T-helper 2 cell (primary cell): Measurements from ENCODE around the gene RAB25.

ENCODE experiments used
- DNase-seq, 5 experiments: peaks; one replicate each; pipeline versions ENCODE4 v3.0.0 to v3.0.0-alpha.2; 2012 to 2022

RAB25 gene

DNA sequence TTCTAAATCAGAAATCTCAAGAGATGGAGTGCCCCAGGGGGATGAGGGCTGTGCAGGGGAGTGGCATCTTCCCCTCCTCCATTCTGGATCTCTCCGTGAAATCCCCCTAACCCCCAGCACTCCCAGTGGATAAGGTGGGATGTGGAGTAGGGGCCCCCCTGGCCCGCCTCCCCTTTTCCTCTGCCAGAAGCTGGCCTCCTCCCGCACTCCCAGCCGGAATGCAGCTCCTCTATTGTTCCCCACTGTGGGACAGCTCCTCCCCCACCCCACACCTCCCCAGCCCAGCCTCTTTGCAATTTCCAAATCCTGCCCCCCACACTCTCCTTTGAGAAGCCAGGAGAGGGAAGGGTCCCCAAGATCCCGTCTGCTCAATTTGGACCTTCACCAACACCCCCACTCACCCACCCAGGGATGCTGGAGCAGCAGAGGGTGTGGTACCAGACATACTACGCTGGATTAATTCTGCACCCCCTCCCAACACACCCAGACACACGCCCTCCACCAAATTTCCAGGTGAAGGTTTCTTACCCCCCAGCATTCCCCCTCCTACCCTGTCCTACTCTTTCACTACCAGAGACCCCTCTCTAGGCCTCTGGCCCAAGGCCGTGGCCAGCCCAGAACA lies 19.4 kb downstream of the RAB25 start:
- no peak for DNase-seq

DNA sequence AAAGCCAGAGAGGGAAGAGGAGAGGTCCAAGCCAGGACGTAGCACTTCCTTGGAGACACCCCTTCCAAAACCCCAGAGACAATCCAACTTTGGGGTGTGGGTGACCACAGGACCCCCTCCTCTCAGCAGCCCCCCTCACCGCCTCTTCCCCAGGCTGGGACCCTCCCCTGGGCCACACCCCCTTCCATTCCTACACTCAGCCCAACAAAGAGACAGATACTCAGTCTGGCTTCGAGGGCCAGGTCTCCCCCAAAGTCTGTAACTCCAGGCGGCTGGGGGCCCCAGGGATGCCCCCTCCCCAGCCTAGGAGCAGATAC lies 19.9 kb downstream of the RAB25 start:
- DNase-seq = no peak

DNA sequence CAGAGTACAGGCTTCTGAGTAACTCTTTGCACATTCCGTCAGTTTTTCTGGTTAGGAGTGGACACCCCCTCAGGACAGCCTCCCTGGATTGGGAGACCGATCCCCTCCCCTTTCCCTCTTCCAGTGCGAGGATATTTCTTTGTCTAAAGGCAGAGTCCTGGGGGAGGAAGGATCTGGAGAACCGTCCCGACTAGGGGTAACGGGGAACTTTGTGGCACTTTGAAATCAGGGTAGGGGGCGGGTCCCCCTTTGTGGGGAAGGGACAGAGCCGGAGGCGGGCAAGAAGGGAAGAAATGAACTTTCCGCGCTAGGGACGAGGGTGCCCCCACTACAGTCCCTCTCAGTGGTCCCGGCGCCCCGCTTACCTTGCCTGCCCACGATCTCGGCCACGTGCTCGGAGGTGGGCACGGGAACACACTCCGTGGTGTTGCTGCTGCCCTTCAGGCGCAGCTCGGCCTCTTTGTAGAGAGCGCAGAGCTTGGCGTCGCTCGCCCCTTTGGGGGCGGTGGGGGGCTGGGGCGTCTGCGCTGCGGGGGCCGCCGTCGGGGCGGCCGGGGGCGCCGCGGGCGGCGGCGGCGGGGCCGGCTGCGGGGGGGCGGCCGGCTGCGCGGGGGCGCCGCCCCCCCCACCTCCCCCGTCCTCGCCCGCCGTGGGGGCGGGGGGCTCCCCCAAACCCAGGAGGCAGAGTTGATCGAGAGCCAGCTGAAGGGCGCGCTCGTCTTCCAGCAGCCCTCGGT lies 20.4 kb downstream of the RAB25 start:
- DNase-seq = no peak

DNA sequence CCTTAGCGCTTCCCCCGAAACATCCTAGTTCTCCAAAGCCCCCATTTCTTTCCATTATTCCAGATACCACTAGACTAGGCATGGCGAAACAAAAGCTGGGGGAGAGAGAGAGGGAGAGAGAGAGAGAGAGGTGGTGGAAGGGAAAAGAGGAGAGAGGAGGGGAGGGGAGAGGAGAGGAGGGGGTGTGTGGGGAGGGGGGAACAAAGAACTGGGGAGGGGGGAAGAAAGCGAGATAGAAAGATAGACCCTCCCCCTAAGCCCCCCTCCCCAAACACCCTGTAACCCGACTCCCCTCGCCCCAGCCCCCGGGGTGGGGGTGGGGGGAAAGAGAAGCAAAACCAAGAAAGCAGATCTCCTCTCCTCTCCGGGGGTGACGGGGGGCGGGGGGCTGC lies 21.0 kb downstream of the RAB25 start:
- no peak for DNase-seq

DNA sequence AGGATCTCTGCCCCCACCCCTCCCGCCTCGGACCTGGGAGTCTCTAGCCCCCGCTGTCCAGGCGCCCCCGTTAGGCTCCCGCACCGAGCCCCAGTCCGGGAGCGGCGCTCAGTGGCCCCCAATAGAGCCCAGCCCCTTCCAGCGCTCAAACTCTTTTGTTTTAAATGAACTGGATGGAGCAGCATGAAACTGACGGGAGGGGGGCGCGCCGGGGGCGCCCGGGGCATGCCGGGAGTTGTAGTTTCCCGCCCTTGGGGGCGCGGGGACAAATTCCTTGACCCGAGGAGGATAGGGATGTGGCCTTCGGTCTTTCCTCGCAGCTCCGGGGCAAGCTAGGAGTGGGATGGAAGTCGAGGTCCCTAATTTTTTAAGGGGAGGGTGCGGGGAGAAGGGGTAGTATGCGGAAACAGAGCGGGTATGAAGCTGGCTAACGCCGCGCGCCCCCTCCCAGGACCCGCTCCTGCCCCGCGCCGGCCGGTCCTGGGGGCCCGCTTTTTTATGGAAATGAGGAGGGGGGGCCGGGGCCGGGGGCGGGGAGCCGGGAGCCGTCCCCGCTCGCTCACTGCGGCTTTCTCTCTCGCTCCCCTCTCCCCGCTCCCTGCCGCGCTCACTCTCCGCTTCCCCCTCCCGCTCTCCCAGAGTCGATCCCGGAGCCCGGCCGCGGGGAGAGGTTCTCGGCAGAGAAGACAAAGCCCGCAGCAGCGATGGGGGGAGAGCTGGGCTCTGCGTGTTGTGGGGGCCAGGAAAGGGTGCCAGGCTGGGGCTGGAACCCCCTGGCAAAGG lies 21.5 kb downstream of the RAB25 start, which contains the start of gene MEX3A:
Gene MEX3A (minus strand): TSS at position 157 of the 783 bp plus-strand sequence. CDS start 467 bp downstream, outside the sequence.
- DNase-seq = peak; percentile 38 to 53 (median 44)

DNA sequence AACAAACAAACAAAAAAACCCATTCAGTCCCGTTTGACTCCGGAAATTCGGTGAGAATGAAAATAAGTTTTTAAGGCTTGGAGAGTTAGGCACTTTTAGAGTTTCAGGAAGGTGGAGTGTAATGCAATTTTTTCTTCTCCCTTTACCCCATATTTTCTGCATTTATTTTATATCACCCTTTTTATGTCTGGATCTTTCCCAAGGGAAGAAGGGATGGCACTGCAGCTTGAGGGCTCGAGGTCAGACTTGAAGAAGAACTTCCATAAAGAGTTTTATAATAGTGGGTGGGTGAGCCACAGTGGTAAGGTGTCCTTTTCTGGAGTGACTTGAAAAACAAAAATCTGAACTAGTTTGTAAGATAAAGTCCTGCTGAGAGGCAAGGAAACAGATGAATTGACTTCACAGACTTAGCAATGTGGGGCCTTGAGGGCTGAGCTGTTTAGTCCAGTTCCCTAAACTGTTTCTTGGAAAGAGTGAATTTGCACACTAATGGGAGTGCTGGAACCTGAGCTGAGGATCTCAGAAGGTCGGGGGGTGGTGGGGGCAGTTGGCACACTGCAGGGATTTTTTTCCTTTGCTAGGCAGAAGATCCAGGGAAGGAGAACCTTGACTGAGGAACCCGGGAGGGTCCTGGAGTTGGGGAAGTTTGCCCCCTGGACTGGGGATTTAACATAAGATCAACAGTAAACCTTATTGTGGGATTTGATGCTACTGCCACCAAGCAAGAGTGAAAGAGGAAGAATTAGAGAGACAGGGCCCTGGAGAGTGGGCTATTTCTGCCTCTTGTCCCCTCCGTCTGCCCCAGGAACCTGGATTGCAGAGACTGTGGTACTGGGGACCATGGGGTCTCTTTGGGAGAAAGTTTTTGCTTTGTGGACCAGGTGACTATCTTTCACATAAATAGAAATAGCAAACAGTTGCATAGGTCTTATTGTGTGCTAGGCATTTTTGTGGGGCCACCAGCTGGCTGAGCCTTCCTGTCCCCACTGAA lies 23.1 kb downstream of the RAB25 start:
- no peak for DNase-seq

DNA sequence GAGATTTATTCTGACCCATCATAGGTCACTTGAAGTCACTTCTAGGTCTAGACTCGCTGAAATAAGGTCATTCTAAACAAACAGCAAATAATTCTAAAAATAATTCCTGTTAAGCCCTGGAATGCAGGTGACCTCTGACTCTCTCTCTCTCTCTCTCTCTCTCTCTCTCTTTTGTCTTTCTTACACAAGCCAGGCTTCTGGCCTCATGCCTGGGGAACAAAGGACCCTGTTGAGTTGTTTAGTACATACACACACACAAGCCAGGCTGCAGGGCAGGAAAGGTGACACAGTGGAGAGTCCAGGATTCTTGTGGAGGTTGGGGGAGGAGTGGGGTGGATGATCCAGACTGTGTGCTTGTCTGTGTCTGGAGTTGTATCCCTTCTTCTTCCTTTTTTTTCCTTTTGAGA lies 25.3 kb downstream of the RAB25 start:
- no peak for DNase-seq

DNA sequence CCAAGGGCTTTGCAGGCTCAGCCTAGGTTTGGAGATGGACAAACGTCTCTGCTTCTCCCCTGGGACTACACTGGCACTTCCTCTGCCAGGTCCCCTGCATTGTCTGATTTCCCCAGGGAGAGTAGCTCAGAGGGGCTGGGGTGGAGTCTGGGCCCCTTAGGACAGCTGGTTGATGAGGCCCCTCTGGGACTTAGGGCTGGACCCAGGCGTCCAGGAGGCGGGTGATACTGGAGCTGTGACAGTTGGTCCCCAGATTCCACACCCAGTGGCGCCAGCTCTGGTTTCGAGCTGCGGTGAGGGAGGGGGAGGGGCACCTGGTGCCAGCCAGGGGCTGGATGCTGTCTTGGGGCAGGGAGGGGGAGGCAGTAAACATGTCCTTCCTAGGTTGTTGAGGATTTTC lies 28.7 kb downstream of the RAB25 start:
- DNase-seq = no peak

DNA sequence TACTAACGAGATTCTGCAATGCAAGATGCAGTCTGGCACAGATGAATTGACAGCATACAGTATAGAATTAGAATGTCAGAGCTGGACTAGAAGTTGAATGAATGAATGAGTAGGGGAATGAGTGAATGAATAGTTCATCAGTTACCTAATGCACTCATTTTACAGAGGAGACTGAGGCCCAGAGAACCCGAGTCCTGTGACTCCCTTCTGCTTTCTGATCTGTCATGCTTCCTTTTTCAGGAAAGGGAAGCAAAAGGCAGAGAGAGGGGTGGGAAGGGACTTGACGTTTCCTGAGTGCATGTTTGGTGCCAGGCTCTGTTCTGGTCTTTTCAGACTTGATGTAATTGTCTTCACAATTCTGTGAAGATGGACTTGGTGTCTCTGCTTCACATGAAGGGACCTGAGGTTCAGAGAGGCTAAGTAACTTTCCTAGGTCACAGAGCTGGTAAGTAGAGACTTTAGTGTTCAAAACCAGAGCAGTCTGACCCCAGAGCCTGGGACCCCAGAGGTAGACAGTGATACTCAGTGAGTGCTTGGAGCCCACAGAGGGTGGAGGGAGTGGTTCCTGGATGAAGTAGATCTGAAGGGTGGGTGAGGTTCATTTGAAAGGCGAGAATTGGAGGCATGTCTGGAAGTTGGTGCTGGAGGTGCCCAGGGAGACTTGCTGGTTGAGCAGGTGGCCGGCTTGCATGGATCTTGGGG lies 29.3 kb downstream of the RAB25 start:
- DNase-seq = no peak

DNA sequence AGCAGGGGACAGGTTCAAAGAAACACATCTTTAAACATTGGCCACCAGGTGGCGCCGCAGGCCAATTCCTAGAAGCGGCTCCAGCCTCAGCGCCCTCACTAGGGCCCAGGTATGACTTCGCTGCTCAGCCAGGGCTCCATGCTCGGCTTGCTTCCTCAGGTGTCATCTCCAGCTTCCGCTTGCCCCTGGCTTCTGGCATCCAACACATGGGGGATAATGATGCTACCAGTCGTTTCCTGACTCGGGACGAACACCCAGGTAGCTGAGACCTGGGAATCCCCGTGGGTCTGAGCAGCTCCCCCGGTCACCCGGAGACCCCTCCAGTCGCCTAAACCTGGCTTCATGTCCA lies 29.9 kb downstream of the RAB25 start:
- DNase-seq = peak; percentile 68 to 85 (median 84)

DNA sequence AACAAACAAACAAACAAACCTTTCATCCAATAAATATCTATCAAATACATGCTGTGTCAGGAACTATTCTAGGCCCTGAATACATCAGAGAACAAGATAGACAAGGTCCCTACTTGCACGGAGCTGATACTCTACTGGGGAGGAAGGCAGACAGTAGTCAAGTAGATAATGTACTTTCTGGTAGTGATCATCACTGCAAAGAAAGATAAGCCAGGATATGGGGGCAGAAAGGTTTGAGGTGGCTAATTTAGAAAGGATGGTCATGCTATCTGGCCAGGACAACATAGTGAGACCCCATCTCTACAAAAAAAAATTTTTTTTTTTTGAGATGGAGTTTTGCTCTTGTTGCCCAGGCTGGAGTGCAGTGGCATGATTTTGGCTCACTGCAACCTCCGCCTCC lies 30.6 kb downstream of the RAB25 start:
- DNase-seq = no peak

DNA sequence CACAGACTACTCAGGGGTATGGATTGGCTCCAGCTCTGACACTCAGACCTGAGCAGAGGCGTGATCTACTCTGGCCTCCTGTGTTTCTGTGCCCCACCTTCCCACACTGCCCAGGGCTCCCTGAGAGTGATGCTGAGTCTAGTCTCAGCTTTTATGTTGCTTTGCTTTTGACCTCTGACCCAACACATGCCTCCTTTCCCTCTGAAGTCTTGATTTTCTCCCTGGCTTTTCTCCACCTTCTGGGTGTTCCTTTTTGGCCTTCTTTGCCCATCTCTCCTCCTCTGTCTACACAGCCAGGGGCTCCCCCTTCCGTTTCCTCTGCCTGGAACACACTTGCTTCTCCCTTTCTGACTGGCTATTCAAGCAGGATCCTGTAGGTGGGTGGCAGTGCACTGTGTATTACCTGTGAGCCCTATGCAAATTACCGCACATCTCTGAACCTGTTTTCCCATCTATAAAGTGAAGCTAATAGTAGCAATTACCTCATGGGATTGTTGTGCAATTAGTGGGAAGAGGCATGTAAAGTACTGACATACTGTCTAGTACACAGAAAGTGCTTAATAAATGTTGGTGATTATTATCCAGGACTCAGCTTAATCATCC lies 35.0 kb downstream of the RAB25 start:
- no peak for DNase-seq

DNA sequence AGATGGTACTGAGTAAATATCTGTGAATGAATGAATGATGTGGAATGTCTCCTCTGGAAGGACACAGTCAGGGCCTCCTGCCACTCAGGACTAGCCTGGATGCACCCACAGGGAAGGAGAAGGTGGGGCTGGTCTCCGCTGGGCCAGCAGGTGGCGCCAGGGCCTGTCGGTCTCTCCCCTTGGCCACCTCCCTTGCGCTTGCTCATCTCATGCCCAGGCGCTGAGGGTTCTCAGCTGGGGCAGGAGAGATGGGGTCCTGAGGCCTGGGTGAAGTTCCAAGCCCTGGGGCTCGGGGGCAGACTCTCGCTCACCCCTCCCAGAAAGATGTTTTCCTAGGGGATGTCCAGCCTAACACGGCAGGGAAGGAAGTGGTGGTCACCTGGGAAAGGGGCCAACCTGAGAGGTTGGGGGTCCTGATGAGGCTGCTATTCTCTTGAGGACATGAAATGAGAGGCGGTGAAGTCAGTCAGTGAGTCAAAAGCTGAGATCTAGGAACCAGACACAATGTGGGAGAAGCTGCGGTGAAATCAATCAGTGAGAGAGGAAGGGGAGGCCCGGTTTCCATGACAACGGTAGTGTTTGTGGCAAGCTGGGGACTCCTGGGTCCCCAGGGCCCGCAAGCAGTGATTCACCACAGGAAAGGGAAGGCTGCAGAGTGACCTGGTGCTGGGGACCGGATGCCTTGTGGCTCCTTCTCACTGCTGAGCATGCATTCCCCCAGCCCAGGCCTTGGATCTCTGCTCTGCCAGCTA lies 35.9 kb downstream of the RAB25 start:
- DNase-seq = peak; percentile 70 to 94 (median 85)

DNA sequence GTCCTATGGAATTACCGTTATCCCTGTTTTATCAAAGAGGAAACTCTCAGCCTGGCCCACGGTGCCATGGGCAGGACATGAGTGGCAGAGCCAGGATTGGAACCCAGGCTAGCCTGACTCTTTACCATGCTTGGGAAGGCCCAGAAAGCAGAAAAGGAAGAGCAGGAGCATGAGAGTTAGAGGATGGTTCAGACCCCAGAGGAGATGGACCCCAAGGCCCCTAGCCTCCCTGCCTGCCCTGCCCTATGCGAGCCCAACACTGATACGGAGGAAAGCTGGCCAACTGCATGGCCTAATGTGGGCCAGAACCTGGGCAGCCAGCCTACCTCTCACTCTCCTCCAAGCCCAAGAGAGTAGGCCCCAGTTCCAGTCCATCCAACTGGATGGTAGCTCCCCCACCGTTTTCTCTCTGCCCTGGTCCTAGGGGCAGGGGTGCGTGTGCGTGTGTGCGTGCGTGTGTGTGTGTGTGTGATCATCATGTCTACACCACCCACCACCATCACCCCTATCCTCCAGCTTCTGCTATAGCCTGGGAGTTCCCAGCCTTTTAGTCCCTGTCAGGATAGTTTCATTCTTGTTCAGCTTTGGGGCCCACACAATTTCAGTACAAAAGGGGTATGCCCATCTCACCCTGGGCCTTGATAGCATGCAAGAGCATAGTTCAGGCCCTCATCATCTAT lies 36.7 kb downstream of the RAB25 start:
- DNase-seq = peak in 2 of 5 experiments; percentile 47 to 50

DNA sequence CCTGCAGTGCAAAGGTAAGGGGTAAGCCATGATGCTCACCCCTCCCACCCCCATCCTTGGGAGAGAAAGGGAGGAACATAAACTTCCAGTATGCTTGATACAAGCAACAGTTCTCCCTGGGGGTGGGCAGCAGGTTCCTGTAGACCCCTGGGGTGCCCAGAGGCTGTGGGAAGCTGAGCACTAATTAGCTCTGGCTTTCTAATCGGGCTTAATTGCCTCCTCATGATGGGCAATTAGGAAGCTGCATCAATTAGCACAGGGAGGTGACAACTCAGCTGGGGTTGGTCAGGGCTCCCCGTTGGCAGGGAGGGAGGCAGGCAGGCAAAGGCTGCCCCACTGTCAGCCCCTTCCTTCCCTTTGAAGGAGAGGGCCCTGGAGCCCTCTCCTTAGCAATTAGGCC lies 37.8 kb downstream of the RAB25 start:
- no peak for DNase-seq

DNA sequence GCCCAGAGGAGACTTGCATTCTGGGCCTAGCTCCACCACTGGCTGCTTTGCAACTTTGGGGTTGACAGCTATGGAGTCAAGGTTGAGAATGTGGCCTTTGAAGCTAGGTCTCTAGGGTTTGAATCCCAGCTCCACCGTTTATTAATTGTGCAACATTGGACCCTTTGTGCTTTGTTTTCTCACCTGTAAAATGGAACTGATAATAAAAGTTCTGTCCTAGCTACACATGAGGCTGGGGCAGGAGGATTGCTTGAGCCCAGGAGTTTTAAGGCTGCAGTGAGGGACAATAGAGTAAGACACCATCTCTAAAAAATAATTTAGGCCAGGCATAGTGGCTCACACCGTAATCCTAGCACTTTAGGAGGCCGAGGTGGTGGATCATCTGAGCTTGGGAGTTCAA lies 38.3 kb downstream of the RAB25 start:
- no peak for DNase-seq

DNA sequence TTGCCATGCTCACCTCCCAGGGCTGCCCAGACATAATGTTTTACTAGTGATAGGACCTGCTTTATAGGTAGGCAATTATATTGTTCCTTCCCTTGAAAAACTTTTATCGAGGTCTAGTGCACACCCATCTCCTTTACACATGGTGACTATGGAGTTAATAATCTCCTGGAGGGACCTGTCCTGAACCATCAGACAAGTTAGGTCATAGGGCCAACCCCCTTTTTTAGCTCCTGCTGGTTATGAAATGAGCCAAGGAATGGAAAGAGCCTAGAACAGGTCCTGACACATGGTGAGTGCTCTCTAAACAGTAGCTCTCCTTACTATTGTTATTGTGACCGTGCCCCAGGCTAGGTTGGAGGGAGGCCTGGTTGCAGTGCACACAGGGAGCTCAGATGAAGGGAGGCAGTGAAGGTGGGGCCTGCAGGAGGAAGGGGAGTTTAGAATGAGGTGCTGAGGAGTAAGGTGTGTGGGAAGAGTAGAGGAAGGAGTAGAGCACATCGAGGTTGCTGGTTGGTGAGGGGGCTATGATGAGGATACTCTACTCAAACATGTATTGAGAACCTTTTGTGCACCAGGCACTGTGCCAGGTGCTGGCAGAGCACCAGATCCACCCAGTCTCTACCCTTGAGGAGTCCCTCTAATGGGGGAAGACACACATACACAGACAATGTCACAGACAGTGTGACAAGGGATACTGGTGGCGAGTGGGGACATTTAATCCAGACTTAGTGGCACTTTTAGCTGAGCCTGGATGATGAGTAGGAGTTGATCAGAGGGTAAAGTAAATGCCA lies 39.4 kb downstream of the RAB25 start:
- DNase-seq = no peak

DNA sequence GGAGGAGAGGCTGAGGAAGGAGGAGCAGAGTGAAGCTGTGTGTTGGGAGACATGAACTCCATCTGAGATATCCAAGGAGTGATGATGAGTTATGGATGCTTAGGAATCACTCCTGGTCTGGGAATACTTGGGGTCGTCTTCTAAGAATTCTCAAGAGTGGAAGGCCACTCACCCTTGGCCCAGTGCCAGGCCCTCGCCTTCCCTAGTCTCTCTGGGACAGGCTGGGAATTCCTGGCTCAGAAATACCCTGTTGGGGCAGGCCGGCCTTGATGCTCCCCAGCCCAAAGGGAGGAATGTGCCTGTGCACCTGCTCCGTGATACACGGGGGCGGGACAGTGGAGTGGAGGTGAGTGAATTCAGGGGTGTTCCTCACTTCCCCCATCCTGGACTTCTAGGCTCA lies 40.9 kb downstream of the RAB25 start:
- no peak for DNase-seq
